ENCODE results near the gene FOLR1. TPM values are rescaled to one million over a fixed set of nuclear protein-coding genes. Genes with fewer than 3 reads are reported as not detected.
"Not testable (repeated sequence)": the region's sequence is repeated elsewhere in the genome, so short reads cannot be mapped to it uniquely, and the experiment has no call there.

The FOLR1 gene
- polyA plus RNA-seq, 2 donors: 0.26 to 0.94 TPM

DNA sequence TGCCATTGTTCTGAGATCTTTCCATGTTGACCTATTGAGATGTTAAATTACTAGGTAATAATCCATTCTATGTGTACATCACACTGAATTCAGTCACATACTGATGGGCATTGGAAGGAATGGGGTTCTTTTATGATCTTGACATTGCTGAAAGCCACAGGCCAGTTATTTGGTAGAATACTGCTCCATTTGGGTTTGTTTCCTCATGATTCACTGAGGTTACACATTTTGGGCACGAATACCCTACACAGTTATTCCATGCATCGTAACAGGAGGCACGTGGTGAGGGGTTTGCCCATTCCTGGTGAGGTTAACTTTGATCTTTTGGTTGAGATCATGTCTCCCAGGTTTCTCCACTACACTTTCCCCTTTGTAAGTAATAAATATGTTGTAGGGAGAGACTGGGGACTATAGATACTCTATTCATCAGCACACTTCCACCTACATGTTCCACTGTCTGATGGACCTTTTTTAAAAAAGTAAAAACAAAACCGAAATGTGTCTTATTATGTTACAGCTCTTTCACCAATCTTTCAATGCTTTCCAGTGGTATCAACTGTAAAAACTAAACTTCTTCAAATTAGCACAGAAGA is 12.0 kb upstream of the FOLR1 start:
- no peaks in the 10 kb centered on the region for H3K9me3 ChIP-seq (ENCODE audit: control insufficient read depth in 2 of 2, insufficient read depth in 1 of 2, low read depth in 1 of 2, low read length in 1 of 2)
- WGBS, 2 donors: 78% methylated on average over 4 of the region's 4 CpGs
- no peaks in the 10 kb centered on the region for H3K27me3 ChIP-seq (ENCODE audit: control insufficient read depth in 1 of 2, insufficient read depth in 2 of 2, low read length in 2 of 2)
- no peak overlapping the region for H3K4me3 ChIP-seq (ENCODE audit: low read depth in 1 of 2, low read length in 2 of 2)
- H3K4me1 ChIP-seq (ENCODE audit: control insufficient read depth in 2 of 2, insufficient read depth in 2 of 2, low read length in 1 of 2): peaks cover 0 to 6% of the 10 kb centered on the region in 2 donors
- H3K36me3 ChIP-seq (ENCODE audit: control insufficient read depth in 2 of 2, insufficient read depth in 2 of 2, low read length in 1 of 2): no peaks in the 10 kb centered on the region
- no peak overlapping the region for H3K27ac ChIP-seq (ENCODE audit: low read depth in 2 of 2, low read length in 1 of 2)

DNA sequence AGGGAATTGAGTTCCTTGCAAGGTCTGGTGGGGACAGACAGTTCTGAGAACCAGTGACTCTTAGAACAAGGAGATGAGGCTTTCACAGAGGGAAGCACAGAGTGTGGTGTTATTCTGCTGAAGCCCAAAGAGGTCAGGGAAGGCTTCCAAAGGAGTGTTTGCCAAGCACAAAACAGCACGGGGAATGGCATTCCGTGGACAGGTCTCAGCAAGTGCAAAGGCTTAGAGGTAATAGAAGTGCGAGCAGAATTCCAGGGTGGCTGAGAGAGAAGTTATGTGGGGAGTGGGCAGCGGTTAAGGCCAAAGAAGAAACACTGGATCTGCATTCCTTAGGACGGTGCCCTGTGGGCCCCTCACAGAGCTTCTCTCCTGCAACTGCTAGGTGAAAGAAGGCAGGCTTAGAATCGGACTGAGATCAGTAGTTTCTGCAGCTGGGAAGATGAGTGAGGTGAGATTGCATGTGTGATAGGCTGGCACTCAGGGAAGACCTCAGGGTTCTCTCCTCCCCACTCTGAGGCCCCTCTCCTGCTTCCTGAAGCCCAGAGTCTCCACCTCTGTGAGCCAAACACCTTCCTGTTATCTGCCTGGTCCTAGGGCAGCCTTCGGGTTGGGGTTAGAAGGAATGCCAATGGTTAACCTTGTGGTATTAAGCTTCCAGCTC is 10.9 kb upstream of the FOLR1 start:
- not testable (repeated sequence) for H3K4me3 ChIP-seq (ENCODE audit: low read depth in 1 of 2, low read length in 2 of 2); H3K4me1 ChIP-seq (ENCODE audit: control insufficient read depth in 2 of 2, insufficient read depth in 2 of 2, low read length in 1 of 2); H3K27me3 ChIP-seq (ENCODE audit: control insufficient read depth in 1 of 2, insufficient read depth in 2 of 2, low read length in 2 of 2); H3K36me3 ChIP-seq (ENCODE audit: control insufficient read depth in 2 of 2, insufficient read depth in 2 of 2, low read length in 1 of 2); H3K9me3 ChIP-seq (ENCODE audit: control insufficient read depth in 2 of 2, insufficient read depth in 1 of 2, low read depth in 1 of 2, low read length in 1 of 2)
- 41 to 50% methylated on average over 7 of the region's 7 CpGs for WGBS, 2 donors
- peak overlapping the region; percentile 69 to 78 for H3K27ac ChIP-seq (ENCODE audit: low read depth in 2 of 2, low read length in 1 of 2)

DNA sequence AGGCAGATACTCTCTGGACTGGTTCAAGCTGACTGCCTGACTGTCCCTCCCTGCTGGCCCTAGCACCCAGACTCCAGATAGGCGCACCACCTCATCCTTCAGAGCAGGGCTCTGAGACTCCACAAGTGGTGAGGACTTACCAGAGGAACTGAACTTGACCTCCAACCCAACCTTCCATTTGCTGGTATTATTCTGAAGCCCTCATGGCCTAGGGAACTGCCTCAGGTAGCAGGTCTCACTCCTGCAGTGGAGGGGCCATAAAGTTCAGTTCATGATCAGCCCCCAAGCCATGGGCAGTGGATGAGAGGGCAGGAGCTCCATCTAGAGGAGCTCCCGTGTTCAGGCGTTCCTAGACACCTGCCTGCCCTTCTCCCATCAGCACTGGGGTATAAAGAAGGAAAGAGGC is 10.4 kb upstream of the FOLR1 start:
- H3K4me1 ChIP-seq (ENCODE audit: control insufficient read depth in 2 of 2, insufficient read depth in 2 of 2, low read length in 1 of 2); H3K9me3 ChIP-seq (ENCODE audit: control insufficient read depth in 2 of 2, insufficient read depth in 1 of 2, low read depth in 1 of 2, low read length in 1 of 2); H3K36me3 ChIP-seq (ENCODE audit: control insufficient read depth in 2 of 2, insufficient read depth in 2 of 2, low read length in 1 of 2); H3K27me3 ChIP-seq (ENCODE audit: control insufficient read depth in 1 of 2, insufficient read depth in 2 of 2, low read length in 2 of 2); H3K4me3 ChIP-seq (ENCODE audit: low read depth in 1 of 2, low read length in 2 of 2): not testable (repeated sequence)
- H3K27ac ChIP-seq (ENCODE audit: low read depth in 2 of 2, low read length in 1 of 2): peak overlapping the region; percentile 14 to 69
- 58 to 66% methylated on average over 3 of the region's 3 CpGs for WGBS, 2 donors

DNA sequence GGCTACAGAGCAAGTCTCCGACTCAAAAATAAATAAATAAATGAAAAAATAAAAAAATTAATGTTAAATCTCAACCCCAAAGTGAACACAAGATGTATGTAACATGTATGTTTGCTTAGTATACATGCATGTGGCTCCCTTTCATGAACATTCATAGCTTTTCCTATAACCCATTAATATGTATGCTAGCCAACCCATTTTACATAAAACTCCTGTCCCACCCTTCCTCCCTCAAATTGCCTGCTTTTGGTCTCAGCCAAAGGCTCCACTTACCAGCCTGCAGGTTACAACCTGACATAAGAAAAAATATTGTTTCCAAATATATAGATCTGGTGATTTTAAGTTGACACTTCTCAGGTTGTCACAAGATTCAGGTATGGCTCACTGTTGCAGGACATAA is 3.7 kb upstream of the FOLR1 start:
- 87 to 100% methylated on average over 1 of the region's 1 CpG for WGBS, 2 donors
- no peaks in the 10 kb centered on the region for H3K27me3 ChIP-seq (ENCODE audit: control insufficient read depth in 1 of 2, insufficient read depth in 2 of 2, low read length in 2 of 2)
- no peak overlapping the region for H3K27ac ChIP-seq (ENCODE audit: low read depth in 2 of 2, low read length in 1 of 2)
- no peaks in the 10 kb centered on the region for H3K9me3 ChIP-seq (ENCODE audit: control insufficient read depth in 2 of 2, insufficient read depth in 1 of 2, low read depth in 1 of 2, low read length in 1 of 2)
- H3K4me1 ChIP-seq (ENCODE audit: control insufficient read depth in 2 of 2, insufficient read depth in 2 of 2, low read length in 1 of 2): peaks cover 0 to 7% of the 10 kb centered on the region in 2 donors
- H3K36me3 ChIP-seq (ENCODE audit: control insufficient read depth in 2 of 2, insufficient read depth in 2 of 2, low read length in 1 of 2): no peaks in the 10 kb centered on the region
- no peak overlapping the region for H3K4me3 ChIP-seq (ENCODE audit: low read depth in 1 of 2, low read length in 2 of 2)

DNA sequence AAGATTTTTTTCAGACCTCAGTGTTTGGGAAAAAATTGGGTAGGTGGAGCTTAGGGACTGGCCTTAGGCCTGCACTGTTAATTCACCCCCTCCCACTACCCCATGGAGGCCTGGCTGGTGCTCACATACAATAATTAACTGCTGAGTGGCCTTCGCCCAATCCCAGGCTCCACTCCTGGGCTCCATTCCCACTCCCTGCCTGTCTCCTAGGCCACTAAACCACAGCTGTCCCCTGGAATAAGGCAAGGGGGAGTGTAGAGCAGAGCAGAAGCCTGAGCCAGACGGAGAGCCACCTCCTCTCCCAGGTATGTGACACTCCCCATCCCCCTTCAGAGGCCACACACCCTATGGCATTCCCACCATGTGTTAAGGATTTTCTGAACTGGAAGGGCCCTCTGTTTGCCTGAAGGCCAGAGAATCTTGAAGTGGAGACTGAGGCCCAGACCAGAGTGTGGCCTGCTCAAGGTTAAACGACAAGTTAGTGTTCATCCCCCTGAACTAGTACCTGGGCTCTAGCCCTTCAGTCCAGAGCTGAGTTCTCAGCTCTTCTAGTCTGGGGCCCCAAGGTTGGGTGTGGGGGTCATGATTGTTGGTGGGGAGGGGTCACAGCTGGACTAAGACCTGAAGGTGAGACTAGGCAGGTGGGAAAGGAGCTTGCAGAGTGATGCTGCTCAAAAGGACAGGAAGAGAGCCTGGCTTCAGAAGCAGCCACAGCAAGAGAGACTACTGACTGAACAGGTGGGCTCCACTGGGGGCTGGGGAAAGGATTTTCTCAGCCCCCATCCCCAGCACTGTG is 2.3 kb upstream of the FOLR1 start:
- H3K27ac ChIP-seq (ENCODE audit: low read depth in 2 of 2, low read length in 1 of 2): no peak overlapping the region
- no peaks in the 10 kb centered on the region for H3K9me3 ChIP-seq (ENCODE audit: control insufficient read depth in 2 of 2, insufficient read depth in 1 of 2, low read depth in 1 of 2, low read length in 1 of 2)
- H3K27me3 ChIP-seq (ENCODE audit: control insufficient read depth in 1 of 2, insufficient read depth in 2 of 2, low read length in 2 of 2): no peaks in the 10 kb centered on the region
- H3K36me3 ChIP-seq (ENCODE audit: control insufficient read depth in 2 of 2, insufficient read depth in 2 of 2, low read length in 1 of 2): no peaks in the 10 kb centered on the region
- WGBS, 2 donors: 66 to 74% methylated on average over 3 of the region's 3 CpGs
- H3K4me1 ChIP-seq (ENCODE audit: control insufficient read depth in 2 of 2, insufficient read depth in 2 of 2, low read length in 1 of 2): peaks cover 0 to 7% of the 10 kb centered on the region in 2 donors
- H3K4me3 ChIP-seq (ENCODE audit: low read depth in 1 of 2, low read length in 2 of 2): no peak overlapping the region

DNA sequence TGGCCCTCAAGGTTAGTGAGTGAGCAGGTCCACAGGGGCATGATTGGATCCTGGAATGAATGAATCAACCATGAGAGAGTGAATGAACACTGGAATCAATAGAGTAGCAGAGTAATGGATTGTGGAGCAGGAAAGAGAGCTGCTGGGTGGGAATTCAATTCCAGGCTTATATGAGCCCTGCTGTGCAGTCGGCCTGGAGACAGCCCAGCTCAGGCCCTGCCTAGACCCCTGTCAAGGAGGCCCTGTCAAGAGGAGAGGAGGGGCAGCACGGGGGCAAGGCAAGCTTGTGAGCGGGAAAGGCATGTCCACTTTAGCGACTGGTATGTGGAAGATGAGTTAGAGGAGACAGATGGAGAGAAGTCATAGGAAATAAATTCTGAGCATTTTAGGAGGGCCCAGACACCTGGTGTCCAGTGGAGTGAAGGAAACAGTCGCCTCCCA is 1.3 kb upstream of the FOLR1 start:
- Histone ChIP-seq H3K4me1 (ENCODE audit: control insufficient read depth in 2 of 2, insufficient read depth in 2 of 2, low read length in 1 of 2) (peaks cover 0 to 7% of the 10 kb centered on the region in 2 donors), H3K27me3 (ENCODE audit: control insufficient read depth in 1 of 2, insufficient read depth in 2 of 2, low read length in 2 of 2) (no peaks in the 10 kb centered on the region), H3K27ac (ENCODE audit: low read depth in 2 of 2, low read length in 1 of 2) (no peak overlapping the region), H3K4me3 (ENCODE audit: low read depth in 1 of 2, low read length in 2 of 2) (no peak overlapping the region), H3K9me3 (ENCODE audit: control insufficient read depth in 2 of 2, insufficient read depth in 1 of 2, low read depth in 1 of 2, low read length in 1 of 2) (no peaks in the 10 kb centered on the region), H3K36me3 (ENCODE audit: control insufficient read depth in 2 of 2, insufficient read depth in 2 of 2, low read length in 1 of 2) (no peaks in the 10 kb centered on the region)
- WGBS, 2 donors: 86 to 87% methylated on average over 5 of the region's 5 CpGs

DNA sequence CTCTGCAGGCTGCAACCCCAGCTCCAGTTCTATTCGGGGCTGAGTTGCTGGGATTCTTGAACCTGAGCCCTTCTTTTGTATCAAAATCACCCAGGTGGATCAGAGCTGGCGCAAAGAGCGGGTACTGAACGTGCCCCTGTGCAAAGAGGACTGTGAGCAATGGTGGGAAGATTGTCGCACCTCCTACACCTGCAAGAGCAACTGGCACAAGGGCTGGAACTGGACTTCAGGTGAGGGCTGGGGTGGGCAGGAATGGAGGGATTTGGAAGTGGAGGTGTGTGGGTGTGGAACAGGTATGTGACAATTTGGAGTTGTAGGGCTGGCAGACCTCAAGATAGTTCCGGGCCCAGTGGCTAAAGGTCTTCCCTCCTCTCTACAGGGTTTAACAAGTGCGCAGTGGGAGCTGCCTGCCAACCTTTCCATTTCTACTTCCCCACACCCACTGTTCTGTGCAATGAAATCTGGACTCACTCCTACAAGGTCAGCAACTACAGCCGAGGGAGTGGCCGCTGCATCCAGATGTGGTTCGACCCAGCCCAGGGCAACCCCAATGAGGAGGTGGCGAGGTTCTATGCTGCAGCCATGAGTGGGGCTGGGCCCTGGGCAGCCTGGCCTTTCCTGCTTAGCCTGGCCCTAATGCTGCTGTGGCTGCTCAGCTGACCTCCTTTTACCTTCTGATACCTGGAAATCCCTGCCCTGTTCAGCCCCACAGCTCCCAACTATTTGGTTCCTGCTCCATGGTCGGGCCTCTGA is 3.8 kb downstream of the FOLR1 start:
- H3K27me3 ChIP-seq (ENCODE audit: control insufficient read depth in 1 of 2, insufficient read depth in 2 of 2, low read length in 2 of 2): no peaks in the 10 kb centered on the region
- no peak overlapping the region for H3K4me3 ChIP-seq (ENCODE audit: low read depth in 1 of 2, low read length in 2 of 2)
- 81 to 82% methylated on average over 12 of the region's 12 CpGs for WGBS, 2 donors
- H3K36me3 ChIP-seq (ENCODE audit: control insufficient read depth in 2 of 2, insufficient read depth in 2 of 2, low read length in 1 of 2): no peaks in the 10 kb centered on the region
- no peaks in the 10 kb centered on the region for H3K4me1 ChIP-seq (ENCODE audit: control insufficient read depth in 2 of 2, insufficient read depth in 2 of 2, low read length in 1 of 2)
- no peaks in the 10 kb centered on the region for H3K9me3 ChIP-seq (ENCODE audit: control insufficient read depth in 2 of 2, insufficient read depth in 1 of 2, low read depth in 1 of 2, low read length in 1 of 2)
- no peak overlapping the region for H3K27ac ChIP-seq (ENCODE audit: low read depth in 2 of 2, low read length in 1 of 2)

DNA sequence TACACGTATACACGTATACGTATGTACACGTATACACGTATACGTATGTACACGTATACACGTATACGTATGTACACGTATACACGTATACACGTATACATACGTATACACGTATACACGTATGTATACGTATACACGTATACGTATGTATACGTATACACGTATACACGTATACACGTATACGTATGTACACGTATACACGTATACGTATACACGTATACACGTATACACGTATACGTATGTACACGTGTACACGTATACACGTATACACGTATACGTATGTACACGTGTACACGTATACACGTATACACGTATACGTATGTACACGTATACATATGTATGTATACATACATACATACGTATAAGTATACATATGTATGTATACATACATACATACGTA is 9.5 kb downstream of the FOLR1 start:
- H3K4me1 ChIP-seq (ENCODE audit: control insufficient read depth in 2 of 2, insufficient read depth in 2 of 2, low read length in 1 of 2); H3K27me3 ChIP-seq (ENCODE audit: control insufficient read depth in 1 of 2, insufficient read depth in 2 of 2, low read length in 2 of 2); H3K27ac ChIP-seq (ENCODE audit: low read depth in 2 of 2, low read length in 1 of 2); H3K36me3 ChIP-seq (ENCODE audit: control insufficient read depth in 2 of 2, insufficient read depth in 2 of 2, low read length in 1 of 2); H3K9me3 ChIP-seq (ENCODE audit: control insufficient read depth in 2 of 2, insufficient read depth in 1 of 2, low read depth in 1 of 2, low read length in 1 of 2); H3K4me3 ChIP-seq (ENCODE audit: low read depth in 1 of 2, low read length in 2 of 2): not testable (repeated sequence)
- 94 to 95% methylated on average over 41 to 42 of the region's 43 CpGs for WGBS, 2 donors

DNA sequence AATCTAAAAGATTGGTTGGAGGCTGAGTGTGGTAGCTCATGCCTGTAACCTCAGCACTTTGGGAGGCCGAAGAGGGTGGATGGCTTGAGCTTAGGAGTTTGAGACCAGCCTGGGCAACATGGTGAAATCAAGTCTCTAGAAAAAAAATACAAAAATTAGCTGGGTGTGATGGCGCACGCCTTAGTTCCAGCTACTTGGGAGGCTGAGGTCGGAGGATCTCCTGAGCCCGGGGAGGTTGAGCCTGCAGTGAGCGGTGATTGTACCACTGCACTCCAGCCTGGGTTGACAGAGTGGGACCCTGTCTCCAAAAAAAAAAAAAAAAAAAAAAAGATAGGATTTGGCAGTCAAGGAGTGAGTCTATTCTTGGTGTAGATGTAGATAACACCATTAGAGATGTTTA is 10.6 kb downstream of the FOLR1 start:
- Histone ChIP-seq H3K27me3 (ENCODE audit: control insufficient read depth in 1 of 2, insufficient read depth in 2 of 2, low read length in 2 of 2) (no peaks in the 10 kb centered on the region), H3K4me3 (ENCODE audit: low read depth in 1 of 2, low read length in 2 of 2) (no peak overlapping the region), H3K9me3 (ENCODE audit: control insufficient read depth in 2 of 2, insufficient read depth in 1 of 2, low read depth in 1 of 2, low read length in 1 of 2) (no peaks in the 10 kb centered on the region), H3K4me1 (ENCODE audit: control insufficient read depth in 2 of 2, insufficient read depth in 2 of 2, low read length in 1 of 2) (no peaks in the 10 kb centered on the region), H3K36me3 (ENCODE audit: control insufficient read depth in 2 of 2, insufficient read depth in 2 of 2, low read length in 1 of 2) (no peaks in the 10 kb centered on the region), H3K27ac (ENCODE audit: low read depth in 2 of 2, low read length in 1 of 2) (no peak overlapping the region)
- 95 to 96% methylated on average over 6 of the region's 6 CpGs for WGBS, 2 donors
